Smooth muscle cell (in vitro differentiated cells): ENCODE results near the gene SLC16A12. TPM values are rescaled to one million over a fixed set of nuclear protein-coding genes. Genes with fewer than 3 reads are reported as not detected.

ENCODE experiments used
- DNase-seq: peaks from one replicate; lab custom pipeline; 2025; ENCODE audit not compliant: unreplicated experiment; lab: John Stamatoyannopoulos, UW
- H2AFZ ChIP-seq: fragments of 200-600 bp; sonication (generic); 2 replicates; pipeline ENCODE4 v1.6.0; 2016; ENCODE audit warnings: antibody characterized with exemption, low read depth, mild to moderate bottlenecking
- H3F3A ChIP-seq: fragments of 200-600 bp; sonication (generic); 2 replicates; pipeline ENCODE4 v1.6.0; 2017; ENCODE audit warnings: antibody characterized with exemption, low read depth
- H3K27ac ChIP-seq: fragments of 200-600 bp; sonication (generic); 2 replicates; pipeline ENCODE4 v1.5.1; 2016; ENCODE audit warnings: low read depth, mild to moderate bottlenecking
- H3K27me3 ChIP-seq: fragments of 200-600 bp; sonication (generic); 2 replicates; pipeline ENCODE4 v1.6.1; 2016; ENCODE audit warnings: low read depth, mild to moderate bottlenecking
- H3K36me3 ChIP-seq: fragments of 200-600 bp; sonication (generic); 2 replicates; pipeline ENCODE4 v1.5.1; 2016; ENCODE audit warnings: low read depth
- H3K4me1 ChIP-seq: fragments of 200-600 bp; sonication (generic); 2 replicates; pipeline ENCODE4 v1.5.1; 2016; ENCODE audit warnings: low read depth
- H3K4me2 ChIP-seq: fragments of 200-600 bp; sonication (generic); 2 replicates; pipeline ENCODE4 v1.6.0; 2016; ENCODE audit warnings: mild to moderate bottlenecking
- H3K4me3 ChIP-seq: fragments of 200-600 bp; sonication (generic); 2 replicates; pipeline ENCODE4 v1.5.1; 2016; ENCODE audit warnings: mild to moderate bottlenecking
- H3K79me2 ChIP-seq: fragments of 200-600 bp; sonication (generic); 2 replicates; pipeline ENCODE4 v1.6.0; 2016; ENCODE audit warnings: low read depth, mild to moderate bottlenecking
- H3K9ac ChIP-seq: fragments of 200-600 bp; sonication (generic); 2 replicates; pipeline ENCODE4 v1.6.0; 2016; ENCODE audit warnings: low read depth
- H3K9me3 ChIP-seq: fragments of 200-600 bp; sonication (generic); replicated peaks from 2 replicates; pipeline ENCODE4 v1.5.1; 2016; ENCODE audit warnings: low read depth
- H4K20me1 ChIP-seq: fragments of 200-600 bp; sonication (generic); 2 replicates; pipeline ENCODE4 v1.6.0; 2016; ENCODE audit warnings: low read depth
- CTCF ChIP-seq: fragments of 200-600 bp; sonication (generic); IDR thresholded peaks from 2 replicates; pipeline ENCODE4 v1.5.1; 2017; ENCODE audit warnings: borderline replicate concordance, mild to moderate bottlenecking, antibody characterized with exemption; ENCODE audit not compliant: insufficient read depth, poor library complexity, severe bottlenecking
- WGBS: methylation state at CpG from one replicate; pipeline ENCODE4 v1.1.7; 2016; ENCODE audit warnings: low lambda C conversion rate; 5-methylcytosine and 5-hydroxymethylcytosine counted together
- polyA plus RNA-seq: library from polyadenylated mRNA; unstranded; fragments of >200 nt; fragmentation: Nextera tagmentation; extraction: Ambion mirVana; gene quantifications from 2 replicates; pipeline ENCODE4 v1.2.1, GENCODE V29; 2016
- total RNA-seq: library from RNA; depleted of rRNA; stranded (reverse); fragments of >200 nt; gene quantifications from 2 replicates; pipeline ENCODE4 v1.2.3, GENCODE V29; 2014

The SLC16A12 gene
- total and polyA plus RNA-seq, 2 experiments from 2014 or later: not detected

- no peaks in the 10 kb centered on the region for H3K36me3 ChIP-seq
- H3K79me2 ChIP-seq: no peaks in the 10 kb centered on the region
- DNase-seq: no peak
- no peaks in the 10 kb centered on the region for H3K9me3 ChIP-seq
- no peak overlapping the region for H3K9ac ChIP-seq
- WGBS: 66% methylated on average over 3 of the region's 3 CpGs
- no peaks in the 10 kb centered on the region for H3F3A ChIP-seq
- H3K27ac ChIP-seq: no peak overlapping the region
- H3K4me2 ChIP-seq: no peak overlapping the region
- no peaks in the 10 kb centered on the region for H4K20me1 ChIP-seq
- TF ChIP-seq CTCF: peak; percentile 31
- H3K4me1 ChIP-seq: no peaks in the 10 kb centered on the region
- H2AFZ ChIP-seq: no peak overlapping the region
- H3K4me3 ChIP-seq: no peak overlapping the region
- no peaks in the 10 kb centered on the region for H3K27me3 ChIP-seq
Measured at GRCh38 chr10:89419548-89419947, 115.8 kb downstream of the SLC16A12 start.

GRCh38 chr10:89416465-89416864 is 118.9 kb downstream of the SLC16A12 start:
- no peak overlapping the region for H3K4me2 ChIP-seq
- H3K27ac ChIP-seq: no peak overlapping the region
- no peak overlapping the region for H3K4me3 ChIP-seq
- H2AFZ ChIP-seq: no peak overlapping the region
- H3K36me3 ChIP-seq: no peaks in the 10 kb centered on the region
- no peak overlapping the region for H3K9ac ChIP-seq
- H3F3A ChIP-seq: no peaks in the 10 kb centered on the region
- H3K27me3 ChIP-seq: no peaks in the 10 kb centered on the region
- no peak for TF ChIP-seq CTCF
- no peaks in the 10 kb centered on the region for H3K9me3 ChIP-seq
- H3K4me1 ChIP-seq: peaks cover 3% of the 10 kb centered on the region
- no peaks in the 10 kb centered on the region for H3K79me2 ChIP-seq
- 88% methylated on average over 1 of the region's 1 CpG for whole genome bisulfite sequencing
- H4K20me1 ChIP-seq: no peaks in the 10 kb centered on the region
- no peak for DNase-seq

GRCh38 chr10:89414879-89415821 is 120.2 kb downstream of the SLC16A12 start:
- DNase-seq: peak; percentile 55
- Histone ChIP-seq H3K9me3 (no peaks in the 10 kb centered on the region), H3K36me3 (no peaks in the 10 kb centered on the region), H2AFZ (peak overlapping the region; percentile 96), H3K4me1 (peaks cover 3% of the 10 kb centered on the region), H3K9ac (peak overlapping the region; percentile 92), H3F3A (no peaks in the 10 kb centered on the region), H3K79me2 (no peaks in the 10 kb centered on the region), H4K20me1 (no peaks in the 10 kb centered on the region), H3K27ac (peak overlapping the region; percentile 73), H3K4me2 (peak overlapping the region; percentile 90), H3K27me3 (no peaks in the 10 kb centered on the region), H3K4me3 (peak overlapping the region; percentile 85)
- TF ChIP-seq CTCF: no peak
- WGBS: 4% methylated on average over 65 of the region's 66 CpGs
